A549 (cell line): ENCODE data around the gene KRT76. TPM values are rescaled to one million over a fixed set of nuclear protein-coding genes. Genes with fewer than 3 reads are reported as not detected.

Source experiments
- ATAC-seq, 2 experiments: fragments of 200-7000 bp in 1 of 2; fragments of >200 bp in 1 of 2; cut with Nextera tagmentation in 1 of 2; cut with Tn5 transposase in 1 of 2; 3 replicates each; pipeline versions ENCODE4 v1.8.0 to v1.9.1; 2018 to 2020; ENCODE audit warnings: mild to moderate bottlenecking in 1 of 2, moderate library complexity in 1 of 2
- CTCF ChIA-PET: fragments of 300-600 bp; sonication (Branson Sonifier 250); formaldehyde crosslinking; extraction: SDS; loops from one replicate; lab custom pipeline; 2021; ENCODE audit warnings: antibody characterized with exemption, inconsistent platforms; lab: Yijun Ruan, JAX
- POLR2A ChIA-PET: fragments of 350-600 bp; formaldehyde crosslinking; extraction: SDS; loops from one replicate; lab custom pipeline; 2021; ENCODE audit warnings: antibody characterized with exemption, inconsistent platforms; lab: Yijun Ruan, JAX
- DNase-seq, 2 experiments: peaks; one replicate each; pipeline versions ENCODE4 v3.0.0 to v3.0.0-alpha.2; 2011 to 2016; ENCODE audit warnings: low read depth in 1 of 2, low spot score in 1 of 2
- FAIRE-seq: peaks from 2 replicates; lab custom pipeline; 2011; peaks lifted over from hg19 to GRCh38; lab: Jason Lieb, UNC
- H3K27ac ChIP-seq, 2 experiments: fragments of >200 bp; sonication (Bioruptor Twin); formaldehyde crosslinking; 3 replicates each; pipeline ENCODE4 v1.5.1; 2016 to 2017
- H3K4me1 ChIP-seq: fragments of >200 bp; sonication (Bioruptor Twin); formaldehyde crosslinking; 3 replicates; pipeline ENCODE4 v1.6.1; 2016
- H3K4me2 ChIP-seq: fragments of >200 bp; sonication (Bioruptor Twin); formaldehyde crosslinking; 3 replicates; pipeline ENCODE4 v1.6.1; 2016
- H3K4me3 ChIP-seq: fragments of >200 bp; sonication (Bioruptor Twin); formaldehyde crosslinking; 3 replicates; pipeline ENCODE4 v1.5.1; 2016
- H3K9me3 ChIP-seq: fragments of >200 bp; sonication (Bioruptor Twin); formaldehyde crosslinking; 3 replicates; pipeline ENCODE4 v1.6.1; 2016
- CHD4 ChIP-seq: fragments of 200-600 bp; sonication (generic); IDR thresholded peaks from 2 replicates; pipeline ENCODE4 v1.6.1; 2016; ENCODE audit warnings: antibody characterized with exemption, mild to moderate bottlenecking, borderline replicate concordance
- ESRRA ChIP-seq: fragments of 150-350 bp; IDR thresholded peaks from 2 replicates; pipeline ENCODE4 v1.6.1; 2014; ENCODE audit warnings: mild to moderate bottlenecking, low read length, borderline replicate concordance
- FOSB ChIP-seq: fragments of 250-450 bp; sonication (Bioruptor Pico); IDR thresholded peaks from 2 replicates; pipeline ENCODE4 v1.5.0; 2020; ENCODE audit warnings: mild to moderate bottlenecking, moderate library complexity
- FOXS1 ChIP-seq: fragments of 250-450 bp; sonication (Bioruptor Pico); IDR thresholded peaks from 2 replicates; pipeline ENCODE4 v1.5.0; 2020; ENCODE audit warnings: mild to moderate bottlenecking, moderate library complexity
- HDAC2 ChIP-seq: fragments of 200-600 bp; sonication (generic); IDR thresholded peaks from 2 replicates; pipeline ENCODE4 v1.6.1; 2016
- HES2 ChIP-seq: fragments of >200 bp; sonication (Bioruptor Twin); formaldehyde crosslinking; IDR thresholded peaks from 2 replicates; pipeline ENCODE4 v1.6.1; 2016
- HMGXB4 ChIP-seq: fragments of 250-450 bp; sonication (Bioruptor Pico); IDR thresholded peaks from 2 replicates; pipeline ENCODE4 v1.5.0; 2021; ENCODE audit warnings: mild to moderate bottlenecking, moderate library complexity, borderline replicate concordance
- JUN ChIP-seq, 2 experiments: fragments of >200 bp; sonication (Bioruptor Twin); formaldehyde crosslinking; IDR thresholded peaks; 2 replicates in 1 of 2; 3 replicates in 1 of 2; pipeline ENCODE4 v1.6.1; 2016 to 2017
- MAFK ChIP-seq: fragments of 450-650 bp; IDR thresholded peaks from 2 replicates; pipeline ENCODE4 v1.6.1; 2014; ENCODE audit not compliant: partially characterized antibody
- MAZ ChIP-seq: fragments of 150-350 bp; IDR thresholded peaks from 2 replicates; pipeline ENCODE4 v1.6.1; 2014; ENCODE audit warnings: antibody characterized with exemption, low read depth, low read length, borderline replicate concordance
- MYC ChIP-seq: IDR thresholded peaks from 2 replicates; pipeline ENCODE4 v1.6.1; 2012; ENCODE audit warnings: mild to moderate bottlenecking, inconsistent platforms, low read length, improper control_type of control experiment, borderline replicate concordance
- NR3C1 ChIP-seq: fragments of >200 bp; sonication (Bioruptor Twin); formaldehyde crosslinking; IDR thresholded peaks from 3 replicates; pipeline ENCODE4 v1.6.1; 2017
- PBX3 ChIP-seq: IDR thresholded peaks from 2 replicates; pipeline ENCODE4 v1.6.1; 2012
- PHF8 ChIP-seq: fragments of 200-600 bp; sonication (generic); IDR thresholded peaks from 2 replicates; pipeline ENCODE4 v1.6.1; 2016; ENCODE audit warnings: low read depth, mild to moderate bottlenecking, antibody characterized with exemption, moderate library complexity, borderline replicate concordance
- RAD21 ChIP-seq, 2 experiments: fragments of >200 bp in 1 of 2; sonication (Bioruptor Twin) in 1 of 2; formaldehyde crosslinking in 1 of 2; IDR thresholded peaks in 1 of 2; conservative IDR thresholded peaks in 1 of 2; 2 replicates in 1 of 2; 3 replicates in 1 of 2; pipeline ENCODE4 v1.6.1; 2012 to 2018; ENCODE audit warnings: inconsistent platforms in 1 of 2
- RARB ChIP-seq: fragments of 250-450 bp; sonication (Bioruptor Pico); IDR thresholded peaks from 2 replicates; pipeline ENCODE4 v1.8.0; 2021; ENCODE audit warnings: mild to moderate bottlenecking, moderate library complexity
- RCOR1 ChIP-seq: fragments of 150-350 bp; IDR thresholded peaks from 2 replicates; pipeline ENCODE4 v1.6.1; 2014; ENCODE audit warnings: antibody characterized with exemption, low read length, low read depth
- RFX5 ChIP-seq: fragments of 450-650 bp; IDR thresholded peaks from 2 replicates; pipeline ENCODE4 v1.7.1; 2014; ENCODE audit warnings: antibody characterized with exemption, mild to moderate bottlenecking, moderate library complexity
- SMC3 ChIP-seq: fragments of >200 bp; sonication (Bioruptor Twin); formaldehyde crosslinking; IDR thresholded peaks from 3 replicates; pipeline ENCODE4 v1.6.1; 2018; ENCODE audit warnings: inconsistent platforms
- TP53 ChIP-seq: fragments of 250-450 bp; sonication (Bioruptor Pico); IDR thresholded peaks from 2 replicates; pipeline ENCODE4 v1.5.0; 2021; ENCODE audit warnings: mild to moderate bottlenecking, moderate library complexity
- USF2 ChIP-seq: fragments of 450-650 bp; IDR thresholded peaks from 2 replicates; pipeline ENCODE4 v1.6.1; 2014; ENCODE audit warnings: antibody characterized with exemption
- ZC3H11A ChIP-seq: fragments of 450-650 bp; IDR thresholded peaks from 2 replicates; pipeline ENCODE4 v1.6.1; 2014; ENCODE audit warnings: antibody characterized with exemption, mild to moderate bottlenecking
- ZSCAN20 ChIP-seq: fragments of 250-450 bp; sonication (Bioruptor Pico); IDR thresholded peaks from 2 replicates; pipeline ENCODE4 v1.8.0; 2022; ENCODE audit warnings: mild to moderate bottlenecking, moderate library complexity
- WGBS: methylation state at CpG from one replicate; pipeline ENCODE4 v1.1.6; 2017; ENCODE audit errors: missing lambda C conversion rate; 5-methylcytosine and 5-hydroxymethylcytosine counted together
- polyA plus RNA-seq, 4 experiments: library from polyadenylated mRNA; depleted of rRNA in 3 of 4; stranded (reverse); fragments of >200 nt; fragmentation: RNase III in 1 of 4; extraction: RNeasy Plus Mini Kit Qiagen cat#74134 plus additional on column Dnase treatment in 1 of 4; gene quantifications; 2 replicates in 3 of 4; 3 replicates in 1 of 4; pipeline ENCODE4 v1.2.3, GENCODE V29; 2011 to 2017

KRT76 gene
- polyA plus RNA-seq, 2 of the 4 experiments (the other 2 are of a cell fraction) = not detected

GRCh38 chr12:52781399-52782082 lies 4.4 kb upstream of the KRT76 start:
- H3K4me3 ChIP-seq = no peak overlapping the region
- no peaks in the 10 kb centered on the region for H3K4me1 ChIP-seq
- 45% methylated on average over 4 of the region's 4 CpGs for WGBS
- no peak for DNase-seq
- TF ChIP-seq HDAC2 (no peak), RCOR1 (no peak), FOXS1 (no peak), MAZ (no peak), JUN (IDR thresholded peaks at IDR 0.05) (no peak), CHD4 (no peak), NR3C1 (no peak)
- H3K27ac ChIP-seq = no peak overlapping the region
- ChIA-PET CTCF (interaction anchor here (1.0 to 3.9 kb wide), 4 partner anchors 10 to 79 kb away, joined by 3 to 13 read pairs (median 5); no protein-coding TSS in a partner anchor), POLR2A (no interaction called here)
- no peak for FAIRE-seq
- H3K4me2 ChIP-seq = no peak overlapping the region
- ATAC-seq = no peak
- no peaks in the 10 kb centered on the region for H3K9me3 ChIP-seq

- CTCF ChIA-PET = interaction anchor here (1.2 to 3.9 kb wide), 5 partner anchors 8 to 80 kb away, joined by 3 to 13 read pairs (median 6); no protein-coding TSS in a partner anchor
- WGBS = 88% methylated on average over 6 of the region's 6 CpGs
These were observed 2.8 kb upstream of the KRT76 start for GRCh38 chr12:52779914-52780313.

More at GRCh38 chr12:52779914-52780313, 2.8 kb upstream of the KRT76 start:
- H3K4me2 ChIP-seq = no peak overlapping the region
- FAIRE-seq (no peak), ATAC-seq (no peak), DNase-seq (no peak)
- TF ChIP-seq MYC = no peak
- no peak for TF ChIP-seq ZSCAN20 (CRISPR knock-in tag)
- no peak for TF ChIP-seq PHF8
- no peak for TF ChIP-seq ESRRA
- TF ChIP-seq HES2 = no peak
- no peak for TF ChIP-seq TP53
- TF ChIP-seq MAFK = no peak
- no peak for TF ChIP-seq HMGXB4 (CRISPR knock-in tag)
- no peak for TF ChIP-seq HDAC2
- TF ChIP-seq FOSB (CRISPR knock-in tag) = no peak
- TF ChIP-seq FOXS1 = no peak
- no peak for TF ChIP-seq RARB
- no peak for TF ChIP-seq USF2
- no peak for TF ChIP-seq RFX5
- TF ChIP-seq SMC3 = no peak
- no peak for TF ChIP-seq ZC3H11A
- TF ChIP-seq PBX3 = no peak
- TF ChIP-seq RAD21 (conservative IDR thresholded peaks at IDR 0.05 in 1 of 2, IDR thresholded peaks at IDR 0.05 in 1 of 2) = no peak
- TF ChIP-seq, all 56 proteins: peak for 0
- no peak overlapping the region for H3K27ac ChIP-seq
- no peak overlapping the region for H3K4me3 ChIP-seq
- no peaks in the 10 kb centered on the region for H3K4me1 ChIP-seq
- no peaks in the 10 kb centered on the region for H3K9me3 ChIP-seq
- POLR2A ChIA-PET = no interaction called here
